Central memory CD8-positive, alpha-beta T cell (primary cell): ENCODE results near the gene THAP2.

Source experiments
- ATAC-seq: fragments of 150-1000 bp; cut with Tn5 transposase; replicated peaks from 2 replicates; pipeline ENCODE4 v1.10.0; 2022; ENCODE audit warnings: mild to moderate bottlenecking, moderate FRiP score, moderate number of reproducible peaks; ENCODE audit not compliant: poor library complexity, severe bottlenecking; ENCODE audit errors: extremely low read depth
- DNase-seq, 2 donors: peaks; one replicate each; pipeline ENCODE4 v3.0.0; 2021; ENCODE audit warnings: low spot score in 2 of 2
- H3K27ac Mint-ChIP-seq: one replicate; pipeline ENCODE4 v1.8.0; 2022; ENCODE audit warnings: low read depth, mild to moderate bottlenecking, moderate library complexity, mixed read lengths
- H3K27me3 Mint-ChIP-seq: one replicate; pipeline ENCODE4 v1.8.0; 2022; ENCODE audit warnings: mixed read lengths
- H3K36me3 Mint-ChIP-seq: one replicate; pipeline ENCODE4 v1.8.0; 2022; ENCODE audit warnings: mild to moderate bottlenecking, moderate library complexity, mixed read lengths; ENCODE audit not compliant: insufficient read depth
- H3K4me1 Mint-ChIP-seq: one replicate; pipeline ENCODE4 v1.8.0; 2022; ENCODE audit warnings: mixed read lengths
- H3K4me3 Mint-ChIP-seq: one replicate; pipeline ENCODE4 v1.8.0; 2022; ENCODE audit warnings: mild to moderate bottlenecking, moderate library complexity, mixed read lengths
- H3K9me3 Mint-ChIP-seq: one replicate; pipeline ENCODE4 v1.8.0; 2022; ENCODE audit warnings: mixed read lengths

The THAP2 gene

DNA sequence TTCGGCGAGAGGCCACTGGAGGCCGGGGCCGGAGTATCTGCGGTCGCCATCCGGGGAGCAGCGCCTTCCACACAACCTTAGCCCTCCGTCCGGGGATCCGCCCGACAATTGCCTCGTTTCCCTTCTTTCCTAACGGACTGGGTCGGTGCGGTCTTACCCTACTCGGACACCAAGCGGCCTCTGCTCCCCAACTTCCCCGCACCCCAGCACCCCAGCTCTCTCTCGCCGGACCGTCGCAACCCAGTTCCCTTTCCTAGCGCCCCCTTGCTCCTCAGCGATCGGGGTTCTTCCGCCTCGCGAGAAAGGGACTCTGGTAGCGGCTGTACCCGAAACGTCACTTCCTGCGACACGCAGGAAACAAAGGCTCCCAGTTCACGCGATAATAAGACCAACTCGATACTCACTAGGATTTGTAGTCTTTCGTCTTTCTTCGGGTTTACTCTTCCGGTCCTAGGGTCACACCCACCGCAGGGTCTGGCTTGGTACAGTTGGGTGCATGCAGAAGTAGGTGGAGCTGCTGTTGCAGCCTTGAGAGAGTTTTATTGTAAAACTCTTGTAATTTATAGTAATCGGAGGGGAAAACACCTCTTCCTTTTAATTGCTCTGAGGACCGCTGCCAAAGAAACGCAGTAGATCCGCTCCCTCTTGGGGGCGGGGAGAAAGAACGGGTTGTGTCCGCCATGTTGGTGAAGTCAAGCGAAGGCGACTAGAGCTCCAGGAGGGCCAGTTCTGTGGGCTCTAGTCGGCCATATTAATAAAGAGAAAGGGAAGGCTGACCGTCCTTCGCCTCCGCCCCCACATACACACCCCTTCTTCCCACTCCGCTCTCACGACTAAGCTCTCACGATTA lies at the start of gene THAP2, which contains the start of gene ZFC3H1:
Gene THAP2, plus strand, starts transcription at position 741 of the 850 bp plus-strand sequence. CDS start 209 bp downstream, outside the sequence.
Gene ZFC3H1, minus strand, starts transcription at position 288 of the 850 bp plus-strand sequence. Its CDS starts 238 bp downstream, at position 50.
- DNase-seq: peak; percentile 79 to 89
- Mint-ChIP-seq H3K27ac (peak within 1 kb of the TSS; percentile 100), H3K4me3 (peak within 1 kb of the TSS; percentile 100), H3K9me3 (no peaks in the 10 kb centered on the region), H3K4me1 (peaks cover 51% of the 10 kb centered on the region), H3K36me3 (peaks cover 39% of the 10 kb centered on the region), H3K27me3 (no peaks in the 10 kb centered on the region)
- ATAC-seq: peak; percentile 79

DNA sequence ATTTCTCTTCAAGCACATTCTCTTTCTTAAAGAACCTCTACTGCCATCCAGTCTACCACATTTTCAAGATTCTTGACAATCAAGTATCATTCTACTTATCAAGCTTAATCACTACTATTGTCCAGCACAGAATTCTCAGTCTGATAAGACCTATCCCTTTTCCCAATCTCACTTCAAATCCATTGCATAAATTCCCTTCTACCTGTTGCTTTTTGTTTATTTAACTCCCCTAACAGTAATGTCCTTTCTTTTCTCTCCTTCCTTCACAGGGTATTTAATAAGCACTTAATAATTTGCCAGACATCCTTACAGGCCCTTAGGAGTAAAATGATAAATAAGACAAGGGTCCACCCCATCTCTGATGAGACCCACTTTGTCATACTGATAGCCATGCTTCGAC lies 42.2 kb upstream of the THAP2 start:
- Mint-ChIP-seq H3K9me3 (no peaks in the 10 kb centered on the region), H3K4me3 (no peak overlapping the region), H3K27me3 (no peaks in the 10 kb centered on the region), H3K36me3 (peaks cover 87% of the 10 kb centered on the region), H3K4me1 (peaks cover 23% of the 10 kb centered on the region), H3K27ac (peak overlapping the region; percentile 5)
- DNase-seq (no peak), ATAC-seq (no peak)

DNA sequence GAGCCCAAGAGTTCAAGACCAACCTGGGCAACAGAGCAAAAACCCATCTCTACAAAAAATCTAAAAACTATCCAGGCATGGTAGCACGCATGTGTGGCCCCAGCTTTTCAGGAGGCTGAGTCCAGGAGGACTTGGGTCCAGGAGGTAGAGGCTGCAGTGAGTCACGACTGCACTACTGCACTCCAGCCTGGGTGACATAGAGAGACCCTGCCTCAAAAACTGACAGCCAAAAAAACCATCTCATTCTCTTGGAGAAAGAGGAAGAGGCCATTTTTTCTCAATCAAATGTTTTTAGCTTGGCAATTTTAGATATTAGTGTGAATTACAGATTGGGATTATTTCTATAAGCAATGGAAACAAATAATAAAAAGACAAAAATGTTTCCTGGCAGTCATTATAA lies 38.6 kb upstream of the THAP2 start:
- Mint-ChIP-seq H3K27me3 (no peaks in the 10 kb centered on the region), H3K27ac (no peak overlapping the region), H3K36me3 (peaks cover 77% of the 10 kb centered on the region), H3K4me3 (no peak overlapping the region), H3K4me1 (peaks cover 21% of the 10 kb centered on the region), H3K9me3 (no peaks in the 10 kb centered on the region)
- ATAC-seq (no peak), DNase-seq (no peak)

DNA sequence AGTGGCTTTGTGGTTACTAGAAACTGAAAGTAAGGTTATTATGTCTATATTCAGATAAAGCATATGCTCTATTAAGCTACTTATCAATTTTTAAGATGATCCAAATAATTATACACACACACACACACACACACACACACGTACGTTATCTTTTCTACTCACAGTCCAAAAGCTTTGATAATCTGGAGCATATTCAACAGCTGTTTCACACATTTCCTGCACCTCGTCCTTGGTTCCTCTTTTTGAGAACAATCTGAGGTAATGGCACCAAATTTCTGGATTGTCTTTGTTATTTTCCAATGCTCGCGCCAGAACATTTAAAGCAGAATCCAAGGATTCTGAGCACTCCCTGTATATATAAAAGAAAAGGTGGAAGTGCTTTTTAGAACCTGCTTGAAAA lies 38.0 kb upstream of the THAP2 start:
- Mint-ChIP-seq H3K4me1 (peaks cover 15% of the 10 kb centered on the region), H3K36me3 (peaks cover 75% of the 10 kb centered on the region), H3K9me3 (no peaks in the 10 kb centered on the region), H3K27ac (peak overlapping the region; percentile 56), H3K27me3 (no peaks in the 10 kb centered on the region), H3K4me3 (no peak overlapping the region)
- ATAC-seq (no peak), DNase-seq (no peak)

DNA sequence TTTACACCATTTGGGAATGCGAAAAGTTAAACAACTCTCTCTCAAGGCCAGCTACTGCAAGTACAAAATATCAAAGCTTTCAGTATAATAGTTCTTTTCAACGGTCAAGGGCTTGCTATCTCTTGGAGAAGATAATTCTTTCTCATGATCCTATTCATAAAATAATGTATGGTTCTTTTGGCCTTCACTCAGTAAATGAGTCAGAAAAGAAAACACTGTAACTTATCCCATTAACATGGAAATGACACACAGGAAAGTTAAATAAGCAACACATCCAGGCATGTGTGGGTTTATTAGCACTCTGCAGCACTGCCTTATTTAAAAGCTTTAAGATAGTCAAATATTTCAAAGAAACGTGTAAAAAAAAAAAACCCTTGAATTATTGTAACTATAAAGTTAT lies 37.3 kb upstream of the THAP2 start:
- H3K4me3 Mint-ChIP-seq: no peak overlapping the region
- ATAC-seq (no peak), DNase-seq (no peak)

DNA sequence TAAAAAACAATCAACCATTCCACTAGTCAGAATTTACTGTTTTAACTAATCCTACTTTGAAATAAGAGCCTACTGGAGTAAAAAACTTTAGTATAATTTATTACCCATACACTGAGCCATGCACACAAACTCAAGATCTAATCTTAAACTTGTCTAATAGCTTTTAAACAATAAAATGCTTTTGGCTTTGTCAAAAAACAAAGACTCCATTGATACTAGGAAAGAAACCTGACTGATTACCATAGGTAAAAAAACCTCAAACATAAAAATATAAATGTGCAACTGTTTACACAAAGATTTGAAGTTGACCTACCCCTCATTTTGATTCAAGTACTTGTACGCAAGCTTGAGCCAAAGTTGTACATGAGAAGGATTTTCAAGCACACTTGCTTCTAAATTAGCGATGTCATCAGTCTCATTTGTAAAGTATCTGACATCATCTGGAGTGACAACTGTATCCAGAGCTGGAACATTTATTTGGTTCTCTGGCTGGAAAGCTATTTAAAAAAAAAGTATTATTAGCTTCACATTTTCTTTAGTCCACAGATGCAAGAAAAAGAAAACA lies 36.6 kb upstream of the THAP2 start:
- no peak for ATAC-seq
- H3K27ac Mint-ChIP-seq: no peak overlapping the region
- peaks cover 77% of the 10 kb centered on the region for H3K36me3 Mint-ChIP-seq
- no peaks in the 10 kb centered on the region for H3K9me3 Mint-ChIP-seq
- DNase-seq: no peak
- peaks cover 6% of the 10 kb centered on the region for H3K4me1 Mint-ChIP-seq
- no peak overlapping the region for H3K4me3 Mint-ChIP-seq
- no peaks in the 10 kb centered on the region for H3K27me3 Mint-ChIP-seq

More for the DNA sequence above, 37.3 kb upstream of the THAP2 start:
- H3K9me3 Mint-ChIP-seq: no peaks in the 10 kb centered on the region
- H3K27ac Mint-ChIP-seq: no peak overlapping the region
- peaks cover 11% of the 10 kb centered on the region for H3K4me1 Mint-ChIP-seq
- peaks cover 74% of the 10 kb centered on the region for H3K36me3 Mint-ChIP-seq
- no peaks in the 10 kb centered on the region for H3K27me3 Mint-ChIP-seq

DNA sequence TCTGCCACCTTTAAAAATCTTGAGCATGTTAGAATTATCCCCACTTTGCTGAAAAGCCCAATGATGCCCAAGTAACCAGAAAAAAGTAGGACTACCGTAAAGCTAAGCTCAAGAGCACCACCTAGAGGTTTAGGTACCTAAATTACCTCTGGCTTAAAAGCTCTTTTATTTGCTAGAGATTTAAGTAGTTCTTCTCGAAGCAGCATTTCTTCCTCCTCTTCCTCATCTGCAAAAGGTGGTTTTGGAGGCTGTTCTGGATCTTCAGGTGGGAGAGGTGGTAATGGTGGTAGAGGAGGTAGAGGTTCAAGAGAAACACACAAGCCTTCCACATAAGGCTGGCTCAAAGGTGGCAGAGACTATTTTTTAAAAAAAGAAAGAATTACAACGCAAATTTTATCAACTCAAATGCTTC lies 27.4 kb upstream of the THAP2 start:
- peaks cover 79% of the 10 kb centered on the region for H3K36me3 Mint-ChIP-seq
- no peak for ATAC-seq

DNA sequence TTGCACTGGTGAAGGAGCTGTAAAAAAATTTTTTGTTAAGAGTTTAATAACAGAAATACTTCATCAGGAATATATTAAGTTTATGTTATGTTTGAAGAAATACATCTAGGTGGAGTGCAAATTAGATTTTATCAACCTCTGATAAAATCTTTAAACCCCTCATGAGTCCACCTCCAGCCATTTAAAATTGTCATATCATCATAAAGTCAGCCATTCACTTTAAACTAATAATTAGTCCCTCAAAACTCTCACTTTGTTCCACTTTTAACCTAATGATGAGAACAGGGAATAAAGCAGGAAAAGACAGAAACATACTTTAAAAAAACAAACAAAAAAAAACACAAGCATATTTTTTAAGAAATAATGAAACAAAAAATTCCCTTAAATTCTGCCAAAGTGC lies 25.6 kb upstream of the THAP2 start:
- peaks cover 16% of the 10 kb centered on the region for H3K4me1 Mint-ChIP-seq
- no peak overlapping the region for H3K4me3 Mint-ChIP-seq
- H3K27ac Mint-ChIP-seq: no peak overlapping the region
- H3K9me3 Mint-ChIP-seq: no peaks in the 10 kb centered on the region
- ATAC-seq: no peak
- no peak for DNase-seq
- H3K27me3 Mint-ChIP-seq: no peaks in the 10 kb centered on the region
- H3K36me3 Mint-ChIP-seq: peaks cover 76% of the 10 kb centered on the region

More for the DNA sequence above, 27.4 kb upstream of the THAP2 start:
- DNase-seq: no peak
- Mint-ChIP-seq H3K4me3 (no peak overlapping the region), H3K27ac (no peak overlapping the region), H3K27me3 (no peaks in the 10 kb centered on the region), H3K4me1 (peaks cover 11% of the 10 kb centered on the region), H3K9me3 (no peaks in the 10 kb centered on the region)

DNA sequence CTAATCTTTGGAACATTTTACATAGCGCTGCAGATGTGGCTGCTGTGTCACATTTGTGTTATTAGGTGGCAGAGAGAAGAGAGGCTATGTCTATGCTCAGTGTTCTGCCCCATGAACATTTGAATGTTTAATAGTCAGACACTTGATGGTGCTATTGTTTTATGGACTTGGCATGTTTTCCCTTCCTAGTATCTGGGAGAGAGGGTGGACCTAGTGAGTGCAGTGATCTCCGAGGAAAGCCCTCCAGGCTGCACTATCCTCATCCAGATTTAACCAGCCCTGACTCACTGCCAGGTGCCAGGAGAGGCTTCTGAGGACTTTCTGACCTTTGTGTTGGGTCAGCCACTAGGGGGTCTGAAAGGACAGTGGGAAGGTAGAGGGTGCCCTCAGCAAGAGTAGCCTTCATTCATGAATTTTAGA lies 24.8 kb upstream of the THAP2 start:
- H3K4me3 Mint-ChIP-seq: no peak overlapping the region

DNA sequence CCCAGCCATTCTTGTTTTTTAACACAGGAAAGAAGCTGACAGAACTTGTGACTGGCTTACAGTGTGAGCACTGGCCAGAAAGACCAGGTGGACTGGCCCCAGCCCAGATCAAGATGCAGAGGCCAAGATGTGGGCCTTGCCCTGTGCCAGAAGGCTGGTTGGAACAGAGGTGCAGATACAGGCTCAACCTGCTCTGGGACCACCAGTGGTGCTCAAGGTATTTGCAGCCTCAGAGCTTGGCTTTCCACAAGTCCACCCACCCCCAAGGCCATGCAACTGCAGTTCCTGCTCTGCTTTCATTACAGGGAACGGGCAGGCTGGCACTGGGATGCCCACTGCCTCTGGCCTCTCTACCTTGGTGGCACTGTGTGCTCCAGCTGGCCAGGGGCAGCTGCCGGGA lies 23.8 kb upstream of the THAP2 start:
- ATAC-seq: no peak
- H3K27me3 Mint-ChIP-seq: no peaks in the 10 kb centered on the region
- DNase-seq: no peak
- H3K9me3 Mint-ChIP-seq: no peaks in the 10 kb centered on the region
- peaks cover 28% of the 10 kb centered on the region for H3K4me1 Mint-ChIP-seq
- H3K27ac Mint-ChIP-seq: no peak overlapping the region
- H3K4me3 Mint-ChIP-seq: no peak overlapping the region
- peaks cover 75% of the 10 kb centered on the region for H3K36me3 Mint-ChIP-seq

More for the DNA sequence above, 24.8 kb upstream of the THAP2 start:
- H3K9me3 Mint-ChIP-seq: no peaks in the 10 kb centered on the region
- peaks cover 23% of the 10 kb centered on the region for H3K4me1 Mint-ChIP-seq
- H3K36me3 Mint-ChIP-seq: peaks cover 77% of the 10 kb centered on the region
- ATAC-seq: no peak
- H3K27me3 Mint-ChIP-seq: no peaks in the 10 kb centered on the region
- peak overlapping the region; percentile 39 for H3K27ac Mint-ChIP-seq
- no peak for DNase-seq

DNA sequence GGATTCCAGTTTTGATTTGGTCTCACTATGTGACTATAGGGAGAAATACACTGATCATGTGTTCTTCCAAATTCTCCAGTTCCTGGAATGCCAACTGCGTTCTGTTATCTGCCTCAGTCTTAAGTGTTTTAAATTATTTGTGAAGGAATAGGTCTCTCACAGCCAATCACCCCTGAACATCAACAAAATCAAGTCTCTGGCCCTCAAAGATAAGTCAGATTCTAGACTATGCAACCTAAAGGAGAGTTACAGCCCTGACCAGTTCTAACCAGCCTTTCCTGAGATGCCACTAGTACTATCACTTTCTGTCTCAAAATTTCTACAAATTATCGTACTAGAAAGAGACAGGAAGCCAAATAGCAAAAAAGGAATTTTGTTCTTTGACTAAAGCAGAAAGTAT lies 22.7 kb upstream of the THAP2 start:
- peak overlapping the region; percentile 46 for H3K27ac Mint-ChIP-seq
- no peak overlapping the region for H3K4me3 Mint-ChIP-seq
- H3K27me3 Mint-ChIP-seq: no peaks in the 10 kb centered on the region
- H3K9me3 Mint-ChIP-seq: no peaks in the 10 kb centered on the region
- peaks cover 29% of the 10 kb centered on the region for H3K4me1 Mint-ChIP-seq
- peaks cover 68% of the 10 kb centered on the region for H3K36me3 Mint-ChIP-seq
- ATAC-seq: no peak
- DNase-seq: no peak

DNA sequence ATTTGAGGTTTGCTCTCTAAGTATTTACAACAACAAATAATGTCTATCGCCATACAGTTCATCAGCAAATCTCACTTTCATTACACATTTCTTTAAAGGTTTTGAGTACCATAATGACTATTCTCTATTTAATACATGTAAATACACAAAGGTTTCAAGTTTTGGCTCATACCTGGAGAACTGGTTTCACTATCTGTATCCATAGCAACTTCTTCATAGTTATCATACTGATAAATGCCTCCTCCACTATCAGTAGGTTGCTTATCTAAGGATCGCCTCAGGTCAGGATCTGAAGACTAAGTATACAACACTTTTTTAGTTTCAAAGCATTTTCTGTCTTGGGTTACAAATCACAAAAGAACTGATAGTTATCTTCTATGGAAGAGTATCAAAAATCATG lies 21.8 kb upstream of the THAP2 start:
- H3K9me3 Mint-ChIP-seq: no peaks in the 10 kb centered on the region
- DNase-seq: no peak
- no peak for ATAC-seq
- H3K27me3 Mint-ChIP-seq: no peaks in the 10 kb centered on the region
- H3K27ac Mint-ChIP-seq: peak overlapping the region; percentile 46
- no peak overlapping the region for H3K4me3 Mint-ChIP-seq
- H3K4me1 Mint-ChIP-seq: peaks cover 23% of the 10 kb centered on the region
- H3K36me3 Mint-ChIP-seq: peaks cover 70% of the 10 kb centered on the region

DNA sequence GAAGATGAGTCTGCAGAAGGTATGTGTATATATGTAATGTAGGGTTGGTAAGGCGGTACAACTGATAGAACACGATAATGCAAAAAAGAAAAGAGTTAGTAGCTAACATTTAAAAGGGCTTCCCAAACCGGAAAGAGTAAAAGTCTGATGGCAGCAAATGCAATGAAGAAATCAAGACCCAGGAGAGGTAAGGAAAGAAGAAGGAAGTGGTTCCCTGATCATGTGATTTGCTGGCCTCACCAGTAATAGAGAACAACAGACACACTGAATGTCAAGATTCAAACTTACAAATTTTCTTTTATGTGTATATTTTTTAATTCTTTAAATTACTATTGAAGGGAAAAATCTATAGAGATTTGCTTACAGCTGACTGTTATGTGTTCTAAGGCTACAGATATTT lies 18.8 kb upstream of the THAP2 start:
- Mint-ChIP-seq H3K36me3 (peaks cover 57% of the 10 kb centered on the region), H3K27ac (peak overlapping the region; percentile 2), H3K4me1 (peaks cover 18% of the 10 kb centered on the region), H3K4me3 (no peak overlapping the region), H3K27me3 (no peaks in the 10 kb centered on the region), H3K9me3 (no peaks in the 10 kb centered on the region)
- DNase-seq (no peak), ATAC-seq (no peak)
